ENCODE data around the gene PPM1D.

Gene PPM1D

DNA sequence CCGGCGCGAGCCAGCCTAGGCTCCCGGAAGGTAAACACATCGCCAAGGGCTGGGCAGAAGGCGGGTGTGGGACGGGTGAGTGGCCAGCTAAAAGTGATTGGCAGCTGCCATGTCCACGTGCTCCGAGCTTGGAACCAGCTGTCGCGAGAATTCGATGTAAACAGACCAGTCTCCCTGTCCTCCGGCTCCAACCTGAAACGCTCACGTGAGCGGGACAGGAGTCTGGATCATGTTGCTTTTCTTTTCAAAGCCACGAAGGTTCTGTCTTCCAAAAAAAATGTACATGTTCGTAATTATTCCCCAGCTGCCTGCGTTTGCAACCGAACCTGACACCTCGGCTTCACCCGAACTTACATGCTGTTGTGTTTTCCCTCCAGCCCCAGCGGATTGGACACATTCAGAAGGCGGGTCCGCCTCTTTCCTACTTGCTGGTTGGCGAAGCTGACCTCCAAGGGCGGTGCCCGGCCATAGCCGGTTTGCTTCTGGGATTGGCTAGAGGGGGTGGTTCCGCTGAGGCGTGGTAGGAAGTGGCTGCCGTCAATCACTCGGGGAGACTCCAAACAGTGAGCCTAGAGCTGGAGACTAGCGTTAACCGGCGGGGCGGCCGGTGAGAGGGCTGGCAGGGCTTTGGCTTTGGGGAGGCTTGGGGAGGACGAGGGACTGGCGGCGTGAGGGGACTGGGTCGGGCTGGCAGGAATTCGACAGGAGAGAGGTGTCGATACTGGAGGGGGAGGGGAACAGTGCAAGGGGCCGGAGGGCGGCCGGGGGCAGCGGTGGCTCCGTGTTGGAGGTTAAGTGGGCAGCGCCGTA is 77.5 kb downstream of the PPM1D start, which contains the start of gene BCAS3 (continued):
- TF ChIP-seq PRDM2 (tag by site-specific recombination; IDR thresholded peaks at IDR 0.05; ENCODE audit: borderline replicate concordance): no peak
- peak; percentile 90 for TF ChIP-seq PATZ1 (tag by site-specific recombination; IDR thresholded peaks at IDR 0.05)
- no peak for TF ChIP-seq ZNF280C (tag by site-specific recombination; IDR thresholded peaks at IDR 0.05)
- peak; percentile 38; the same call in 1 of the 2 replicates for TF ChIP-seq ZBTB20 (tag by site-specific recombination; IDR thresholded peaks at IDR 0.05)
- TF ChIP-seq HIC1 (tag by site-specific recombination; IDR thresholded peaks at IDR 0.05): peak; percentile 86
- TF ChIP-seq ZNF223 (tag by site-specific recombination; IDR thresholded peaks at IDR 0.05): 0 out of 2 replicates have a peak, but pooled peaks have one; percentile 26
- TF ChIP-seq, protein P1, sequence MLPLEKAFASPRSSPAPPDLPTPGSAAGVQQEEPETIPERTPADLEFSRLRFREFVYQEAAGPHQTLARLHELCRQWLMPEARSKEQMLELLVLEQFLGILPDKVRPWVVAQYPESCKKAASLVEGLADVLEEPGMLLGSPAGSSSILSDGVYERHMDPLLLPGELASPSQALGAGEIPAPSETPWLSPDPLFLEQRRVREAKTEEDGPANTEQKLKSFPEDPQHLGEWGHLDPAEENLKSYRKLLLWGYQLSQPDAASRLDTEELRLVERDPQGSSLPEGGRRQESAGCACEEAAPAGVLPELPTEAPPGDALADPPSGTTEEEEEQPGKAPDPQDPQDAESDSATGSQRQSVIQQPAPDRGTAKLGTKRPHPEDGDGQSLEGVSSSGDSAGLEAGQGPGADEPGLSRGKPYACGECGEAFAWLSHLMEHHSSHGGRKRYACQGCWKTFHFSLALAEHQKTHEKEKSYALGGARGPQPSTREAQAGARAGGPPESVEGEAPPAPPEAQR (tag by site-specific recombination; IDR thresholded peaks at IDR 0.05): no peak
- TF ChIP-seq YY2 (tag by site-specific recombination; IDR thresholded peaks at IDR 0.05): no peak
- TF ChIP-seq WT1 (tag by site-specific recombination; IDR thresholded peaks at IDR 0.05): peak; percentile 72
- TF ChIP-seq ZNF214 (tag by site-specific recombination; IDR thresholded peaks at IDR 0.05; ENCODE audit: borderline replicate concordance): no peak
- TF ChIP-seq ZNF654 (tag by site-specific recombination; IDR thresholded peaks at IDR 0.05; ENCODE audit: low read depth): no peak
- TF ChIP-seq, protein P2, sequence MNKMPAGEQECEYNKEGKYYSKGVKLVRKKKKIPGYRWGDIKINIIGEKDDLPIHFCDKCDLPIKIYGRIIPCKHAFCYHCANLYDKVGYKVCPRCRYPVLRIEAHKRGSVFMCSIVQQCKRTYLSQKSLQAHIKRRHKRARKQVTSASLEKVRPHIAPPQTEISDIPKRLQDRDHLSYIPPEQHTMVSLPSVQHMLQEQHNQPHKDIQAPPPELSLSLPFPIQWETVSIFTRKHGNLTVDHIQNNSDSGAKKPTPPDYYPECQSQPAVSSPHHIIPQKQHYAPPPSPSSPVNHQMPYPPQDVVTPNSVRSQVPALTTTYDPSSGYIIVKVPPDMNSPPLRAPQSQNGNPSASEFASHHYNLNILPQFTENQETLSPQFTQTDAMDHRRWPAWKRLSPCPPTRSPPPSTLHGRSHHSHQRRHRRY (tag by site-specific recombination; IDR thresholded peaks at IDR 0.05): no peak
- TF ChIP-seq, protein P3, sequence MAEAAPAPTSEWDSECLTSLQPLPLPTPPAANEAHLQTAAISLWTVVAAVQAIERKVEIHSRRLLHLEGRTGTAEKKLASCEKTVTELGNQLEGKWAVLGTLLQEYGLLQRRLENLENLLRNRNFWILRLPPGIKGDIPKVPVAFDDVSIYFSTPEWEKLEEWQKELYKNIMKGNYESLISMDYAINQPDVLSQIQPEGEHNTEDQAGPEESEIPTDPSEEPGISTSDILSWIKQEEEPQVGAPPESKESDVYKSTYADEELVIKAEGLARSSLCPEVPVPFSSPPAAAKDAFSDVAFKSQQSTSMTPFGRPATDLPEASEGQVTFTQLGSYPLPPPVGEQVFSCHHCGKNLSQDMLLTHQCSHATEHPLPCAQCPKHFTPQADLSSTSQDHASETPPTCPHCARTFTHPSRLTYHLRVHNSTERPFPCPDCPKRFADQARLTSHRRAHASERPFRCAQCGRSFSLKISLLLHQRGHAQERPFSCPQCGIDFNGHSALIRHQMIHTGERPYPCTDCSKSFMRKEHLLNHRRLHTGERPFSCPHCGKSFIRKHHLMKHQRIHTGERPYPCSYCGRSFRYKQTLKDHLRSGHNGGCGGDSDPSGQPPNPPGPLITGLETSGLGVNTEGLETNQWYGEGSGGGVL (tag by site-specific recombination; IDR thresholded peaks at IDR 0.05): no peak
- TF ChIP-seq KLF10 (tag by site-specific recombination; IDR thresholded peaks at IDR 0.05): peak; percentile 67; the same call in 1 of the 2 replicates
- TF ChIP-seq ZNF660 (tag by site-specific recombination; IDR thresholded peaks at IDR 0.05): 0 out of 2 replicates have a peak, but pooled peaks have one; percentile 25
- peak; percentile 84 for TF ChIP-seq ZNF501 (tag by site-specific recombination; IDR thresholded peaks at IDR 0.05)
- no peak for TF ChIP-seq ZNF514 (tag by site-specific recombination; IDR thresholded peaks at IDR 0.05)
- TF ChIP-seq, protein P4, sequence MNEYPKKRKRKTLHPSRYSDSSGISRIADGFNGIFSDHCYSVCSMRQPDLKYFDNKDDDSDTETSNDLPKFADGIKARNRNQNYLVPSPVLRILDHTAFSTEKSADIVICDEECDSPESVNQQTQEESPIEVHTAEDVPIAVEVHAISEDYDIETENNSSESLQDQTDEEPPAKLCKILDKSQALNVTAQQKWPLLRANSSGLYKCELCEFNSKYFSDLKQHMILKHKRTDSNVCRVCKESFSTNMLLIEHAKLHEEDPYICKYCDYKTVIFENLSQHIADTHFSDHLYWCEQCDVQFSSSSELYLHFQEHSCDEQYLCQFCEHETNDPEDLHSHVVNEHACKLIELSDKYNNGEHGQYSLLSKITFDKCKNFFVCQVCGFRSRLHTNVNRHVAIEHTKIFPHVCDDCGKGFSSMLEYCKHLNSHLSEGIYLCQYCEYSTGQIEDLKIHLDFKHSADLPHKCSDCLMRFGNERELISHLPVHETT (tag by site-specific recombination; IDR thresholded peaks at IDR 0.05): 0 out of 2 replicates have a peak, but pooled peaks have one; percentile 25
- TF ChIP-seq ZNF248 (tag by site-specific recombination; IDR thresholded peaks at IDR 0.05): no peak

Data from HEK293 (cell line).